Measurements from ENCODE around the gene GCAT.

- TF ChIP-seq CBX3 (IDR thresholded peaks at IDR 0.05; ENCODE audit: borderline replicate concordance, low read depth) (no peak), TAF1 (IDR thresholded peaks at IDR 0.05; ENCODE audit: borderline replicate concordance, low read depth, low read length) (no peak), REST (IDR thresholded peaks at IDR 0.05; ENCODE audit: low read depth, low read length) (no peak), MLLT1 (IDR thresholded peaks at IDR 0.05) (no peak), POLR2A (IDR thresholded peaks at IDR 0.05; ENCODE audit: low read depth, low read length) (no peak), EZH2 (IDR thresholded peaks at IDR 0.05; ENCODE audit: borderline replicate concordance, control insufficient read depth, low read depth, low read length) (no peak)
- TF ChIP-seq, protein P1, sequence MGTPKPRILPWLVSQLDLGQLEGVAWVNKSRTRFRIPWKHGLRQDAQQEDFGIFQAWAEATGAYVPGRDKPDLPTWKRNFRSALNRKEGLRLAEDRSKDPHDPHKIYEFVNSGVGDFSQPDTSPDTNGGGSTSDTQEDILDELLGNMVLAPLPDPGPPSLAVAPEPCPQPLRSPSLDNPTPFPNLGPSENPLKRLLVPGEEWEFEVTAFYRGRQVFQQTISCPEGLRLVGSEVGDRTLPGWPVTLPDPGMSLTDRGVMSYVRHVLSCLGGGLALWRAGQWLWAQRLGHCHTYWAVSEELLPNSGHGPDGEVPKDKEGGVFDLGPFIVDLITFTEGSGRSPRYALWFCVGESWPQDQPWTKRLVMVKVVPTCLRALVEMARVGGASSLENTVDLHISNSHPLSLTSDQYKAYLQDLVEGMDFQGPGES (IDR thresholded peaks at IDR 0.05) = no peak
- TF ChIP-seq, protein P2, sequence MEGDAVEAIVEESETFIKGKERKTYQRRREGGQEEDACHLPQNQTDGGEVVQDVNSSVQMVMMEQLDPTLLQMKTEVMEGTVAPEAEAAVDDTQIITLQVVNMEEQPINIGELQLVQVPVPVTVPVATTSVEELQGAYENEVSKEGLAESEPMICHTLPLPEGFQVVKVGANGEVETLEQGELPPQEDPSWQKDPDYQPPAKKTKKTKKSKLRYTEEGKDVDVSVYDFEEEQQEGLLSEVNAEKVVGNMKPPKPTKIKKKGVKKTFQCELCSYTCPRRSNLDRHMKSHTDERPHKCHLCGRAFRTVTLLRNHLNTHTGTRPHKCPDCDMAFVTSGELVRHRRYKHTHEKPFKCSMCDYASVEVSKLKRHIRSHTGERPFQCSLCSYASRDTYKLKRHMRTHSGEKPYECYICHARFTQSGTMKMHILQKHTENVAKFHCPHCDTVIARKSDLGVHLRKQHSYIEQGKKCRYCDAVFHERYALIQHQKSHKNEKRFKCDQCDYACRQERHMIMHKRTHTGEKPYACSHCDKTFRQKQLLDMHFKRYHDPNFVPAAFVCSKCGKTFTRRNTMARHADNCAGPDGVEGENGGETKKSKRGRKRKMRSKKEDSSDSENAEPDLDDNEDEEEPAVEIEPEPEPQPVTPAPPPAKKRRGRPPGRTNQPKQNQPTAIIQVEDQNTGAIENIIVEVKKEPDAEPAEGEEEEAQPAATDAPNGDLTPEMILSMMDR (IDR thresholded peaks at IDR 0.05 in 2 of 3, conservative IDR thresholded peaks at IDR 0.05 in 1 of 3; ENCODE audit: control insufficient read depth in 2 of 3, extremely low read depth in 1 of 3, insufficient read depth in 1 of 3, low read depth in 3 of 3, low read length in 3 of 3) = no peak
These were observed 43.1 kb downstream of the GCAT start for GRCh38 chr22:37850801-37851200.

Data from GM12878 (cell line).